A673 (cell line): ENCODE data around the gene CHML. TPM values are rescaled to one million over a fixed set of nuclear protein-coding genes. Genes with fewer than 3 reads are reported as not detected.

ENCODE experiments used
- BruUV-seq: library from RNA; stranded (reverse); fragments of 400-500 nt; replicated peaks from 2 replicates; lab custom pipeline; 2021; lab: Mats Ljungman, UMichigan
- CTCF ChIA-PET: fragments of 300-600 bp; sonication (Branson Sonifier 250); formaldehyde crosslinking; loops from one replicate; lab custom pipeline; 2022; ENCODE audit warnings: antibody characterized with exemption; lab: Charles Lee
- POLR2A ChIA-PET: fragments of 300-600 bp; sonication (Branson Sonifier 250); formaldehyde crosslinking; loops from one replicate; lab custom pipeline; 2022; ENCODE audit warnings: antibody characterized with exemption; ENCODE audit not compliant: low non-redundant PET; lab: Charles Lee
- DNase-seq: peaks from one replicate; pipeline ENCODE4 v3.0.0-alpha.2; 2015; ENCODE audit warnings: low spot score
- H3K27ac ChIP-seq: fragments of 200-600 bp; sonication (generic); 2 replicates; pipeline ENCODE4 v1.5.1; 2016; ENCODE audit warnings: mixed run types, low read depth, mild to moderate bottlenecking, mixed read lengths, antibody characterized with exemption, low read length; ENCODE audit not compliant: poor library complexity, severe bottlenecking
- H3K27me3 ChIP-seq: fragments of 200-600 bp; sonication (generic); replicated peaks from 2 replicates; pipeline ENCODE4 v1.6.1; 2017; ENCODE audit warnings: mixed run types, low read depth, mild to moderate bottlenecking, mixed read lengths, antibody characterized with exemption, low read length; ENCODE audit not compliant: insufficient read depth, poor library complexity
- H3K36me3 ChIP-seq: fragments of 200-600 bp; sonication (generic); 2 replicates; pipeline ENCODE4 v1.6.1; 2016; ENCODE audit warnings: mixed run types, mild to moderate bottlenecking, mixed read lengths, antibody characterized with exemption, low read length; ENCODE audit not compliant: insufficient read depth, poor library complexity, severe bottlenecking
- H3K4me1 ChIP-seq: fragments of 200-600 bp; sonication (generic); 2 replicates; pipeline ENCODE4 v1.6.1; 2017; ENCODE audit warnings: mixed run types, mild to moderate bottlenecking, mixed read lengths, antibody characterized with exemption, low read length; ENCODE audit not compliant: insufficient read depth, poor library complexity, severe bottlenecking
- H3K4me3 ChIP-seq: fragments of 200-600 bp; sonication (generic); 2 replicates; pipeline ENCODE4 v1.5.1; 2016; ENCODE audit warnings: low read depth, mixed run types, mild to moderate bottlenecking, mixed read lengths, low read length; ENCODE audit not compliant: poor library complexity, severe bottlenecking
- H3K9me3 ChIP-seq: fragments of 200-600 bp; sonication (generic); 2 replicates; pipeline ENCODE4 v1.6.1; 2016; ENCODE audit warnings: mixed run types, low read depth, mild to moderate bottlenecking, mixed read lengths, antibody characterized with exemption, low read length; ENCODE audit not compliant: poor library complexity, severe bottlenecking
- CTCF ChIP-seq: fragments of 300-800, 200-600 bp; sonication (generic); conservative IDR thresholded peaks from 2 replicates; pipeline ENCODE4 v1.5.1; 2017; ENCODE audit warnings: low read depth, mild to moderate bottlenecking, antibody characterized with exemption, low read length, moderate library complexity, mixed read lengths
- EZH2 ChIP-seq: fragments of 200-600 bp; sonication (generic); IDR thresholded peaks from 2 replicates; pipeline ENCODE4 v1.6.1; 2017; ENCODE audit warnings: borderline replicate concordance, low read depth, mild to moderate bottlenecking, mixed read lengths, antibody characterized with exemption, low read length; ENCODE audit not compliant: poor library complexity, severe bottlenecking
- intact Hi-C: fragments of 100-400 bp; cut with micrococcal nuclease; formaldehyde crosslinking; loops from one replicate; pipeline ENCODE4 v1.10.0; 2022; ENCODE audit not compliant: unreplicated experiment
- total RNA-seq: library from RNA; stranded (reverse); gene quantifications from 2 replicates; pipeline ENCODE4 v1.2.3, GENCODE V29; 2021

The CHML gene
- total RNA-seq, 1 experiment from 2014 or later, result 11.9 TPM

- DNase-seq, result no peak
- ChIA-PET POLR2A (no interaction called here), CTCF (no interaction called here)
- Histone ChIP-seq H3K27me3 (no peaks in the 10 kb centered on the region), H3K4me1 (no peaks in the 10 kb centered on the region), H3K4me3 (no peak overlapping the region), H3K27ac (no peak overlapping the region), H3K9me3 (no peaks in the 10 kb centered on the region), H3K36me3 (no peaks in the 10 kb centered on the region)
- BruUV-seq, result no TSS peak
- intact Hi-C loops, result no loop called here
- TF ChIP-seq CTCF (no peak), EZH2 (no peak)
Observed at GRCh38 chr1:241647658-241648057, 7.5 kb upstream of the CHML start.

GRCh38 chr1:241646201-241646600 lies 6.0 kb upstream of the CHML start:
- Histone ChIP-seq H3K27ac (no peak overlapping the region), H3K4me1 (no peaks in the 10 kb centered on the region), H3K36me3 (no peaks in the 10 kb centered on the region), H3K4me3 (no peak overlapping the region), H3K9me3 (no peaks in the 10 kb centered on the region), H3K27me3 (no peaks in the 10 kb centered on the region)
- intact Hi-C loops, result no loop called here
- DNase-seq, result no peak
- ChIA-PET POLR2A (no interaction called here), CTCF (no interaction called here)
- TF ChIP-seq EZH2 (no peak), CTCF (no peak)
- no TSS peak for BruUV-seq

GRCh38 chr1:241645199-241645598 lies 5.0 kb upstream of the CHML start:
- Histone ChIP-seq H3K27ac (no peak overlapping the region), H3K27me3 (no peaks in the 10 kb centered on the region), H3K9me3 (no peaks in the 10 kb centered on the region), H3K4me1 (no peaks in the 10 kb centered on the region), H3K36me3 (no peaks in the 10 kb centered on the region), H3K4me3 (no peak overlapping the region)
- TF ChIP-seq CTCF (no peak), EZH2 (no peak)
- no TSS peak for BruUV-seq
- POLR2A ChIA-PET, result no interaction called here
- intact Hi-C loops, result no loop called here
- DNase-seq, result no peak
- CTCF ChIA-PET, result no interaction called here
